ENCODE data around the gene RPS3.

GRCh38 chr11:75427181-75427580, 27.9 kb downstream of the RPS3 start:
- TF ChIP-seq CTCF (IDR thresholded peaks at IDR 0.05) (no peak), POLR2AphosphoS5 (IDR thresholded peaks at IDR 0.05) (no peak), POLR2A (IDR thresholded peaks at IDR 0.05) (no peak)

All from breast epithelium (tissue), 3 donors.